GM18526 (cell line): ENCODE measurements around the gene PAPPA.

ENCODE experiments used
- POLR2A ChIP-seq: IDR thresholded peaks from 3 replicates; pipeline ENCODE4 v1.6.1; 2011; ENCODE audit not compliant: insufficient read length; ENCODE audit errors: extremely low read depth

The PAPPA gene

GRCh38 chr9:116267021-116267420 lies 113.4 kb downstream of the PAPPA start:
- TF ChIP-seq POLR2A = no peak

- no peak for TF ChIP-seq POLR2A
Measured at GRCh38 chr9:116269250-116269649, 115.7 kb downstream of the PAPPA start.

- no peak for TF ChIP-seq POLR2A
Measured at GRCh38 chr9:116270546-116270945, 117.0 kb downstream of the PAPPA start.

- no peak for TF ChIP-seq POLR2A
Measured at GRCh38 chr9:116271340-116271739, 117.7 kb downstream of the PAPPA start.

GRCh38 chr9:116271991-116272390 lies 118.4 kb downstream of the PAPPA start:
- no peak for TF ChIP-seq POLR2A

- TF ChIP-seq POLR2A = no peak
Measured at GRCh38 chr9:116274293-116274692, 120.7 kb downstream of the PAPPA start.

GRCh38 chr9:116275418-116276195 lies 122.0 kb downstream of the PAPPA start:
- no peak for TF ChIP-seq POLR2A

GRCh38 chr9:116276196-116276493 lies 122.6 kb downstream of the PAPPA start:
- TF ChIP-seq POLR2A = no peak

- no peak for TF ChIP-seq POLR2A
Measured at GRCh38 chr9:116276651-116277121, 123.1 kb downstream of the PAPPA start.

GRCh38 chr9:116278326-116278725 lies 124.7 kb downstream of the PAPPA start:
- no peak for TF ChIP-seq POLR2A

GRCh38 chr9:116279230-116279629 lies 125.6 kb downstream of the PAPPA start:
- no peak for TF ChIP-seq POLR2A

- no peak for TF ChIP-seq POLR2A
Measured at GRCh38 chr9:116280529-116280928, 126.9 kb downstream of the PAPPA start.

- no peak for TF ChIP-seq POLR2A
Measured at GRCh38 chr9:116282597-116282996, 129.0 kb downstream of the PAPPA start.

- TF ChIP-seq POLR2A = no peak
Measured at GRCh38 chr9:116284518-116284917, 130.9 kb downstream of the PAPPA start.

- TF ChIP-seq POLR2A = no peak
Measured at GRCh38 chr9:116285320-116285719, 131.7 kb downstream of the PAPPA start.

- TF ChIP-seq POLR2A = no peak
Measured at GRCh38 chr9:116286297-116286696, 132.7 kb downstream of the PAPPA start.

- TF ChIP-seq POLR2A = no peak
Measured at GRCh38 chr9:116287721-116288120, 134.1 kb downstream of the PAPPA start.

GRCh38 chr9:116288658-116289057 lies 135.1 kb downstream of the PAPPA start:
- no peak for TF ChIP-seq POLR2A

GRCh38 chr9:116297346-116297745 lies 143.8 kb downstream of the PAPPA start:
- TF ChIP-seq POLR2A = no peak
